OCI-LY7 (cell line): Measurements from ENCODE around the gene TLCD2.

Experiments
- EZH2phosphoT487 ChIP-seq: fragments of 200-600 bp; sonication (generic); IDR thresholded peaks from 2 replicates; pipeline ENCODE4 v1.6.1; 2018; ENCODE audit warnings: low read depth, borderline replicate concordance, mild to moderate bottlenecking, mixed run types, antibody characterized with exemption, low read length, moderate library complexity, mixed read lengths
- TF ChIP-seq, protein P1 (sequence below): fragments of 200-600 bp; sonication (generic); conservative IDR thresholded peaks from 2 replicates; pipeline ENCODE4 v1.5.1; 2014; ENCODE audit warnings: mild to moderate bottlenecking, antibody characterized with exemption, low read length, moderate library complexity, mixed read lengths

DNA sequence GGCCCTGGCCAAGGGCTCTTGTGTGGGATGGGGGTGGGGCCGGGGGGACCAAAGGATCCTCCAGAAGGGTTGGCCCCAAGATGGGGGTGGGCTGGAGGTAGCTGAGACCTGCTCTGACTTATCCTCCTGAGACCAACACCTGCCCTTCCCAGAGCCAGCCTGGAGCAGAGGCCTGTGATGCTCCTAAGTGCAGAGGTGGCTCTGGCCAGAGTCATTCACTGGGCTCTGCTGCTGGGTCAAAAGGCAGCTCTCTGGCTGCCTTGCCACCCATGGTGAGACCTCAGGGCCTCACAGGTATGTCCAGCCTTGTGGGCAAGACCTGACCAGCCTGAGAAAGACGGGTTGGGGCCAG is 32.9 kb upstream of the TLCD2 start:
- TF ChIP-seq, protein P1, sequence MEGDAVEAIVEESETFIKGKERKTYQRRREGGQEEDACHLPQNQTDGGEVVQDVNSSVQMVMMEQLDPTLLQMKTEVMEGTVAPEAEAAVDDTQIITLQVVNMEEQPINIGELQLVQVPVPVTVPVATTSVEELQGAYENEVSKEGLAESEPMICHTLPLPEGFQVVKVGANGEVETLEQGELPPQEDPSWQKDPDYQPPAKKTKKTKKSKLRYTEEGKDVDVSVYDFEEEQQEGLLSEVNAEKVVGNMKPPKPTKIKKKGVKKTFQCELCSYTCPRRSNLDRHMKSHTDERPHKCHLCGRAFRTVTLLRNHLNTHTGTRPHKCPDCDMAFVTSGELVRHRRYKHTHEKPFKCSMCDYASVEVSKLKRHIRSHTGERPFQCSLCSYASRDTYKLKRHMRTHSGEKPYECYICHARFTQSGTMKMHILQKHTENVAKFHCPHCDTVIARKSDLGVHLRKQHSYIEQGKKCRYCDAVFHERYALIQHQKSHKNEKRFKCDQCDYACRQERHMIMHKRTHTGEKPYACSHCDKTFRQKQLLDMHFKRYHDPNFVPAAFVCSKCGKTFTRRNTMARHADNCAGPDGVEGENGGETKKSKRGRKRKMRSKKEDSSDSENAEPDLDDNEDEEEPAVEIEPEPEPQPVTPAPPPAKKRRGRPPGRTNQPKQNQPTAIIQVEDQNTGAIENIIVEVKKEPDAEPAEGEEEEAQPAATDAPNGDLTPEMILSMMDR: no peak
- TF ChIP-seq EZH2phosphoT487: no peak
